Pancreas (tissue), 10 donors: ENCODE results near the gene GATB. TPM values are rescaled to one million over a fixed set of nuclear protein-coding genes. Genes with fewer than 3 reads are reported as not detected.

ENCODE experiments used
- ATAC-seq, 4 donors: fragments of 200-7000 bp; cut with Tn5 transposase; one replicate each; pipeline versions ENCODE4 v1.8.0 to v1.9.1; 2020; ENCODE audit warnings: mild to moderate bottlenecking in 4 of 4, moderate library complexity in 4 of 4
- DNase-seq, 6 donors: peaks; one replicate each; pipeline ENCODE4 v3.0.0-alpha.2; 2020
- FAIRE-seq: peaks from 2 replicates; lab custom pipeline; 2012; peaks lifted over from hg19 to GRCh38; lab: Jason Lieb, UNC
- H3K27ac ChIP-seq, 4 donors: fragments of 200-600 bp; sonication (generic); 1 replicate in 3 of 4; 2 replicates in 1 of 4; pipeline versions ENCODE4 v1.5.0 to v1.8.0; 2020
- H3K27me3 ChIP-seq, 4 donors: fragments of 200-600 bp; one replicate each; pipeline ENCODE4 v1.8.0; 2021
- H3K36me3 ChIP-seq, 3 donors: fragments of 200-600 bp; sonication (generic) in 1 of 3; one replicate each; pipeline versions ENCODE4 v1.5.0 to v1.8.0; 2020 to 2021
- H3K4me1 ChIP-seq, 3 donors: fragments of 200-600 bp; one replicate each; pipeline ENCODE4 v1.8.0; 2021
- H3K4me3 ChIP-seq, 4 donors: fragments of 200-600 bp; sonication (generic) in 2 of 4; one replicate each; pipeline versions ENCODE4 v1.5.0 to v1.8.0; 2020 to 2021
- H3K9me3 ChIP-seq, 4 donors: fragments of 200-600 bp; one replicate each; pipeline ENCODE4 v1.8.0; 2021
- CTCF ChIP-seq, 4 donors: fragments of 200-600 bp; sonication (generic) in 3 of 4; IDR thresholded peaks; one replicate each; pipeline versions ENCODE4 v1.5.0 to v1.8.0; 2021; ENCODE audit warnings: antibody characterized with exemption in 4 of 4
- WGBS, 2 donors: extraction: QIAGEN DNeasy Blood & Tissue Kit; methylation state at CpG; one replicate each; pipeline ENCODE4 v1.1.7; 2013; 5-methylcytosine and 5-hydroxymethylcytosine counted together
- intact Hi-C, 3 donors: fragments of 100-400 bp; cut with DNase I; formaldehyde crosslinking; loops; one replicate each; pipeline versions ENCODE4 v1.11.1 to v1.14.2; 2022
- polyA plus RNA-seq, 2 donors: library from polyadenylated mRNA; stranded (reverse); fragments of 200-250 nt; gene quantifications; one replicate each; pipeline ENCODE4 v1.2.3, GENCODE V29; 2013
- total RNA-seq, 6 donors: library from RNA; stranded (reverse); fragmentation: NEBNext Ultra II Directional in 4 of 6; extraction: Animal tissue kit (Norgen Biotek cat#: 25700) in 4 of 6; gene quantifications; one replicate each; pipeline versions ENCODE4 v1.2.1 to v1.2.4, GENCODE V29; 2021 to 2023
- donor health status: healthy with polysubstance abuse.
- donor health status: DM: no; HTN: no; CAD: no; lungs with moderate emphysema.
- donor health status: DM: no; HTN: no; CAD: no.
- donor health status: control.
- donor health status: control.
- donor health status: Bipolar disorder and iron deficiency.
- donor health status: DM: yes; HTN: yes; CAD: no.
- donor health status: DM: no; HTN: no; CAD: no.
- donor health status: DM: no; HTN: no; CAD: no.
- donor health status: DM: yes; HTN: yes; CAD: no.

The GATB gene
- total and polyA plus RNA-seq, 8 donors = 1.8 to 10.0 (median 6.5) TPM

GRCh38 chr4:151728679-151729078 lies 32.1 kb downstream of the GATB start:
- ATAC-seq (no peak), DNase-seq (no peak), FAIRE-seq (no peak)
- Histone ChIP-seq H3K4me3 (no peak overlapping the region), H3K36me3 (no peaks in the 10 kb centered on the region), H3K4me1 (no peaks in the 10 kb centered on the region), H3K27ac (no peak overlapping the region), H3K9me3 (no peaks in the 10 kb centered on the region), H3K27me3 (no peaks in the 10 kb centered on the region)
- intact Hi-C loops = no loop called here
- 82 to 86% methylated on average over 2 of the region's 2 CpGs for WGBS, 2 donors
- TF ChIP-seq CTCF (IDR thresholded peaks at IDR 0.05) = no peak

GRCh38 chr4:151728006-151728405 lies 32.8 kb downstream of the GATB start:
- intact Hi-C loops = no loop called here
- no peak for FAIRE-seq

GRCh38 chr4:151727365-151727764 lies 33.4 kb downstream of the GATB start:
- no peaks in the 10 kb centered on the region for H3K4me1 ChIP-seq
- H3K4me3 ChIP-seq = no peak overlapping the region
- H3K27me3 ChIP-seq = no peaks in the 10 kb centered on the region
- intact Hi-C loops = no loop called here
- ATAC-seq (no peak), FAIRE-seq (no peak), DNase-seq (no peak)
- H3K9me3 ChIP-seq = no peaks in the 10 kb centered on the region
- no peak overlapping the region for H3K27ac ChIP-seq
- H3K36me3 ChIP-seq = no peaks in the 10 kb centered on the region
- TF ChIP-seq CTCF (IDR thresholded peaks at IDR 0.05) = no peak
- WGBS, 2 donors = 93 to 94% methylated on average over 1 of the region's 1 CpG

More at GRCh38 chr4:151728006-151728405, 32.8 kb downstream of the GATB start:
- Histone ChIP-seq H3K27me3 (no peaks in the 10 kb centered on the region), H3K4me1 (no peaks in the 10 kb centered on the region), H3K9me3 (no peaks in the 10 kb centered on the region), H3K4me3 (no peak overlapping the region), H3K36me3 (no peaks in the 10 kb centered on the region), H3K27ac (no peak overlapping the region)
- TF ChIP-seq CTCF (IDR thresholded peaks at IDR 0.05) = no peak
- ATAC-seq (no peak), DNase-seq (no peak)
- 55 to 78% methylated on average over 1 of the region's 1 CpG for WGBS, 2 donors

- H3K27me3 ChIP-seq = no peaks in the 10 kb centered on the region
- no peaks in the 10 kb centered on the region for H3K36me3 ChIP-seq
- intact Hi-C loops = no loop called here
- TF ChIP-seq CTCF (IDR thresholded peaks at IDR 0.05) = no peak
- no peak for DNase-seq
- H3K4me3 ChIP-seq = no peak overlapping the region
- WGBS, 2 donors = 87 to 97% methylated on average over 2 of the region's 2 CpGs
- H3K27ac ChIP-seq = no peak overlapping the region
- H3K9me3 ChIP-seq = no peaks in the 10 kb centered on the region
- no peak for ATAC-seq
- FAIRE-seq = no peak
- H3K4me1 ChIP-seq = no peaks in the 10 kb centered on the region
Observed at GRCh38 chr4:151725087-151725486, 35.7 kb downstream of the GATB start.

- H3K36me3 ChIP-seq = no peaks in the 10 kb centered on the region
- H3K4me1 ChIP-seq = no peaks in the 10 kb centered on the region
- ATAC-seq (no peak), DNase-seq (no peak), FAIRE-seq (no peak)
- H3K9me3 ChIP-seq = no peaks in the 10 kb centered on the region
- TF ChIP-seq CTCF (IDR thresholded peaks at IDR 0.05) = no peak
- H3K27me3 ChIP-seq = no peaks in the 10 kb centered on the region
- intact Hi-C loops = no loop called here
- no peak overlapping the region for H3K27ac ChIP-seq
- H3K4me3 ChIP-seq = no peak overlapping the region
- WGBS, 2 donors = 85 to 90% methylated on average over 2 of the region's 2 CpGs
Observed at GRCh38 chr4:151721916-151722315, 38.9 kb downstream of the GATB start.
